Measurements from ENCODE around the gene CACNB3. TPM values are rescaled to one million over a fixed set of nuclear protein-coding genes. Genes with fewer than 3 reads are reported as not detected.
"Not testable (repeated sequence)": the region's sequence is repeated elsewhere in the genome, so short reads cannot be mapped to it uniquely, and the experiment has no call there.

The CACNB3 gene
- total and polyA plus RNA-seq, 4 donors, result 0.92 to 1.9 (median 1.2) TPM

DNA sequence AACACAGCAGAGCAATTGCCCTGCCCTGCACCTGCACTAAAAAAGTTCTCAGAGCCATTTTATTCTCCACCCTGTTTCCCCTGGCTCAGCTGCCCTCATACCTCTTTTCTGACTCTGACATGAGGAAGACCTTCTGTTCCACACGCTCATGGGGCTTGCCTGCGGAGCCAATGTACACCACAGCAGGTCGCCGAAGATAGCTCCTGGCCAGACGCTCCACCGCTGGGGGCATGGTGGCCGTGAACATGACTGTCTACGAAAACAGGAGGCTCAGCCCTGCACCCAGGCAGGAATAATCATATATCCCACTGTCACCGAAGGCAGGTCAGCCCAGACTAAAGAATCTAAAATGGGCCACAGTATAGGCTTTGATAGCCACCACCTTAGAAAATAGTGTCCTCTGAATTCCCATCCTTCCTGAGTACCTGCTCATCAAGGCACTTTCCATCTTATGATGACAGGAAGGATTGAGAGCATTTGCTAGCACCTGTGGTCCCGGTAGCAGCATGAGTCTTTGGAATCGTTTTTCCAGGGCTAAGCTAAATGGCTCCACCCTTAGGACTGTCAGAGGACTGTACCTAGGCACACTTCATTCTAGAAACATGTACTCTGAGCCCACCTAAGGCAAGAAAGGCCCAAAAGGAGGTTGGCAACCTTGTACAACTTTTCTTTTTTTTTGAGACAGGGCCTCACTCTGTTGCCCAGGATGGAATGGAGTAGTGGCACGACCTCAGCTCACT is 14.2 kb downstream of the CACNB3 start:
- TF ChIP-seq RAD21 (IDR thresholded peaks at IDR 0.05) (no peak), SP1 (IDR thresholded peaks at IDR 0.05) (no peak), HNF4A (conservative IDR thresholded peaks at IDR 0.05) (no peak)
- TF ChIP-seq, protein P1, sequence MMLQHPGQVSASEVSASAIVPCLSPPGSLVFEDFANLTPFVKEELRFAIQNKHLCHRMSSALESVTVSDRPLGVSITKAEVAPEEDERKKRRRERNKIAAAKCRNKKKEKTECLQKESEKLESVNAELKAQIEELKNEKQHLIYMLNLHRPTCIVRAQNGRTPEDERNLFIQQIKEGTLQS (IDR thresholded peaks at IDR 0.05), result no peak
- TF ChIP-seq, protein P2, sequence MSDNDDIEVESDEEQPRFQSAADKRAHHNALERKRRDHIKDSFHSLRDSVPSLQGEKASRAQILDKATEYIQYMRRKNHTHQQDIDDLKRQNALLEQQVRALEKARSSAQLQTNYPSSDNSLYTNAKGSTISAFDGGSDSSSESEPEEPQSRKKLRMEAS (IDR thresholded peaks at IDR 0.05), result no peak
- Histone ChIP-seq H3K27me3 (ENCODE audit: control insufficient read depth in 4 of 4, insufficient read depth in 4 of 4, low read length in 3 of 4) (no peaks in the 10 kb centered on the region), H3K4me1 (ENCODE audit: control insufficient read depth in 4 of 4, insufficient read depth in 4 of 4, low read length in 3 of 4) (no peaks in the 10 kb centered on the region), H3K27ac (ENCODE audit: low read depth in 1 of 2, low read length in 2 of 2) (no peak overlapping the region), H3K9me3 (ENCODE audit: control insufficient read depth in 4 of 4, low read length in 3 of 4) (no peaks in the 10 kb centered on the region), H3K9ac (ENCODE audit: low read depth in 1 of 2, low read length in 2 of 2) (no peak overlapping the region), H3K4me3 (ENCODE audit: low read depth in 1 of 3, low read length in 3 of 3) (no peak overlapping the region), H3K36me3 (ENCODE audit: control insufficient read depth in 4 of 4, insufficient read depth in 3 of 4, low read depth in 1 of 4, low read length in 3 of 4) (peaks cover 30 to 86% (median 74%) of the 10 kb centered on the region in 4 donors)
- no peak for DNase-seq (ENCODE audit: low spot score)
- 93% methylated on average over 12 of the region's 12 CpGs for WGBS

DNA sequence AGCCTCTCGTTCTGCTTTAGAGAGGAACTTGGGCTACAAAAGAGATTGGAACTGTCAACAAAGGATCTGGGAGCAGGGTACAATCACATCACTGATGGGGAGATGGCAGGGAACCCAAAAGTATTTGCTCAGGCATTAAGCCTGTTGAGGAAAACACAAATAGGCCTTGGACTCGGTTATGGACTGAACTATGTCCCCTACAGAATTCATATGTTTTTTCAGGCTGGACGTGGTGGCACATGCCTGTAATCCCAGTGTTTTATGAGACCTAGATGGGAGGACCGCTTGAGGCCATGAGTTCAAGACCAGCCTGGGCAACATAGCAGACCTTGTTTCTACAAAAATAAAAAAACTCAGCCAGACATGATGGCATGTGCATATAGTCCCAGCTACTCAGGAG is 19.8 kb downstream of the CACNB3 start:
- Histone ChIP-seq H3K9ac (ENCODE audit: low read depth in 1 of 2, low read length in 2 of 2) (no peak overlapping the region), H3K36me3 (ENCODE audit: control insufficient read depth in 4 of 4, insufficient read depth in 3 of 4, low read depth in 1 of 4, low read length in 3 of 4) (peaks cover 20 to 68% (median 59%) of the 10 kb centered on the region in 4 donors), H3K27me3 (ENCODE audit: control insufficient read depth in 4 of 4, insufficient read depth in 4 of 4, low read length in 3 of 4) (no peaks in the 10 kb centered on the region), H3K4me1 (ENCODE audit: control insufficient read depth in 4 of 4, insufficient read depth in 4 of 4, low read length in 3 of 4) (no peaks in the 10 kb centered on the region), H3K4me3 (ENCODE audit: low read depth in 1 of 3, low read length in 3 of 3) (no peak overlapping the region), H3K27ac (ENCODE audit: low read depth in 1 of 2, low read length in 2 of 2) (no peak overlapping the region), H3K9me3 (ENCODE audit: control insufficient read depth in 4 of 4, low read length in 3 of 4) (no peaks in the 10 kb centered on the region)
- 92% methylated on average over 4 of the region's 4 CpGs for WGBS
- TF ChIP-seq, protein P2 (IDR thresholded peaks at IDR 0.05), result no peak
- TF ChIP-seq HNF4A (conservative IDR thresholded peaks at IDR 0.05) (no peak), GABPA (IDR thresholded peaks at IDR 0.05 in 1 of 2, conservative IDR thresholded peaks at IDR 0.05 in 1 of 2) (no peak), FOXA1 (IDR thresholded peaks at IDR 0.05) (no peak), TAF1 (conservative IDR thresholded peaks at IDR 0.05) (no peak), SP1 (IDR thresholded peaks at IDR 0.05) (no peak), RXRA (IDR thresholded peaks at IDR 0.05) (no peak), JUND (IDR thresholded peaks at IDR 0.05) (no peak), EGR1 (IDR thresholded peaks at IDR 0.05; ENCODE audit: low read depth in 2 of 2) (no peak), YY1 (IDR thresholded peaks at IDR 0.05) (no peak), RAD21 (IDR thresholded peaks at IDR 0.05) (no peak)
- TF ChIP-seq, protein P3, sequence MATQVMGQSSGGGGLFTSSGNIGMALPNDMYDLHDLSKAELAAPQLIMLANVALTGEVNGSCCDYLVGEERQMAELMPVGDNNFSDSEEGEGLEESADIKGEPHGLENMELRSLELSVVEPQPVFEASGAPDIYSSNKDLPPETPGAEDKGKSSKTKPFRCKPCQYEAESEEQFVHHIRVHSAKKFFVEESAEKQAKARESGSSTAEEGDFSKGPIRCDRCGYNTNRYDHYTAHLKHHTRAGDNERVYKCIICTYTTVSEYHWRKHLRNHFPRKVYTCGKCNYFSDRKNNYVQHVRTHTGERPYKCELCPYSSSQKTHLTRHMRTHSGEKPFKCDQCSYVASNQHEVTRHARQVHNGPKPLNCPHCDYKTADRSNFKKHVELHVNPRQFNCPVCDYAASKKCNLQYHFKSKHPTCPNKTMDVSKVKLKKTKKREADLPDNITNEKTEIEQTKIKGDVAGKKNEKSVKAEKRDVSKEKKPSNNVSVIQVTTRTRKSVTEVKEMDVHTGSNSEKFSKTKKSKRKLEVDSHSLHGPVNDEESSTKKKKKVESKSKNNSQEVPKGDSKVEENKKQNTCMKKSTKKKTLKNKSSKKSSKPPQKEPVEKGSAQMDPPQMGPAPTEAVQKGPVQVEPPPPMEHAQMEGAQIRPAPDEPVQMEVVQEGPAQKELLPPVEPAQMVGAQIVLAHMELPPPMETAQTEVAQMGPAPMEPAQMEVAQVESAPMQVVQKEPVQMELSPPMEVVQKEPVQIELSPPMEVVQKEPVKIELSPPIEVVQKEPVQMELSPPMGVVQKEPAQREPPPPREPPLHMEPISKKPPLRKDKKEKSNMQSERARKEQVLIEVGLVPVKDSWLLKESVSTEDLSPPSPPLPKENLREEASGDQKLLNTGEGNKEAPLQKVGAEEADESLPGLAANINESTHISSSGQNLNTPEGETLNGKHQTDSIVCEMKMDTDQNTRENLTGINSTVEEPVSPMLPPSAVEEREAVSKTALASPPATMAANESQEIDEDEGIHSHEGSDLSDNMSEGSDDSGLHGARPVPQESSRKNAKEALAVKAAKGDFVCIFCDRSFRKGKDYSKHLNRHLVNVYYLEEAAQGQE (IDR thresholded peaks at IDR 0.05), result no peak
- TF ChIP-seq, protein P1 (IDR thresholded peaks at IDR 0.05), result no peak
- DNase-seq (ENCODE audit: low spot score), result no peak

DNA sequence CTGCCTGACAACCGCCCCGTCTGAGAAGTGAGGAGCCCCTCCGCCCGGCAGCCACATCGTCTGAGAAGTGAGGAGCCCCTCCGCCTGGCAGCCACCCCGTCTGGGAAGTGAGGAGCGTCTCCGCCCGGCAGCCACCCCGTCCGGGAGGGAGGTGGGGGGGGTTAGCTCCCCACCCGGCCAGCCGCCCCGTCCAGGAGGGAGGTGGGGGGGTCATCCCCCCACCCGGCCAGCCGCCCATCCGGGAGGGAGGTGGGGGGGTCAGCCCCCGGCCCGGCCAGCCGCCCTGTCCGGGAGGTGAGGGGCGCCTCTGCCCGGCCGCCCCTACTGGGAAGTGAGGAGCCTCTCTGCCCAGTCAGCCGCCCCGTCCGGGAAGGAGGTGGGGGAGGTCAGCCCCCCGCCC is 23.7 kb downstream of the CACNB3 start:
- not testable (repeated sequence) for H3K9me3 ChIP-seq (ENCODE audit: control insufficient read depth in 4 of 4, low read length in 3 of 4); H3K9ac ChIP-seq (ENCODE audit: low read depth in 1 of 2, low read length in 2 of 2); H3K27me3 ChIP-seq (ENCODE audit: control insufficient read depth in 4 of 4, insufficient read depth in 4 of 4, low read length in 3 of 4); H3K4me1 ChIP-seq (ENCODE audit: control insufficient read depth in 4 of 4, insufficient read depth in 4 of 4, low read length in 3 of 4); H3K4me3 ChIP-seq (ENCODE audit: low read depth in 1 of 3, low read length in 3 of 3); H3K27ac ChIP-seq (ENCODE audit: low read depth in 1 of 2, low read length in 2 of 2); DNase-seq (ENCODE audit: low spot score)
- 96% methylated on average over 29 of the region's 29 CpGs for WGBS
- H3K36me3 ChIP-seq (ENCODE audit: control insufficient read depth in 4 of 4, insufficient read depth in 3 of 4, low read depth in 1 of 4, low read length in 3 of 4), result peaks cover 28 to 59% (median 48%) of the 10 kb centered on the region in 4 donors

Measured in liver (tissue), 9 donors.